Thyroid gland (tissue), 4 donors: ENCODE data around the gene SLC38A10. TPM values are rescaled to one million over a fixed set of nuclear protein-coding genes. Genes with fewer than 3 reads are reported as not detected.
A peak's percentile ranks its signal among the peaks of the same experiment; 100 is the strongest.

ENCODE experiments used
- DNase-seq, 2 donors: peaks; one replicate each; pipeline ENCODE4 v3.0.0-alpha.2; 2019
- H3K27ac ChIP-seq, 3 donors: fragments of 200-600 bp; sonication (generic); 1 replicate in 2 of 3; 2 replicates in 1 of 3; pipeline ENCODE4 v1.5.1; 2016 to 2019; ENCODE audit warnings: mild to moderate bottlenecking in 1 of 3, moderate library complexity in 1 of 3
- H3K27me3 ChIP-seq: fragments of 200-600 bp; sonication (generic); one replicate; pipeline ENCODE4 v1.5.1; 2019
- H3K36me3 ChIP-seq, 2 donors: fragments of 200-600 bp; sonication (generic); one replicate each; pipeline ENCODE4 v1.5.1; 2016 to 2019
- H3K4me1 ChIP-seq, 2 donors: fragments of 200-600 bp; sonication (generic); one replicate each; pipeline ENCODE4 v1.5.1; 2017 to 2019
- H3K4me3 ChIP-seq, 3 donors: fragments of 200-600 bp; sonication (generic); replicated peaks in 1 of 3; 1 replicate in 2 of 3; 2 replicates in 1 of 3; pipeline ENCODE4 v1.5.1; 2016; ENCODE audit warnings: mild to moderate bottlenecking in 1 of 3
- H3K9me3 ChIP-seq: fragments of 200-600 bp; sonication (generic); one replicate; pipeline ENCODE4 v1.5.1; 2017
- POLR2A ChIP-seq, 2 donors: fragments of 450-650 bp; IDR thresholded peaks; one replicate each; pipeline ENCODE4 v1.6.1; 2017; ENCODE audit warnings: antibody characterized with exemption in 2 of 2, mild to moderate bottlenecking in 2 of 2, moderate library complexity in 1 of 2
- WGBS, 2 donors: methylation state at CpG; one replicate each; pipeline ENCODE4 v1.1.5; 2017; 5-methylcytosine and 5-hydroxymethylcytosine counted together
- intact Hi-C: fragments of 100-400 bp; cut with DNase I; formaldehyde crosslinking; loops from one replicate; pipeline ENCODE4 v1.15.1; 2023
- total RNA-seq, 4 donors: library from RNA; depleted of rRNA; stranded (reverse); fragments of >200 nt; gene quantifications; one replicate each; pipeline ENCODE4 v1.2.3, GENCODE V29; 2016
- TF ChIP-seq, protein P1 (sequence below), 6 experiments: fragments of 200-600 bp in 3 of 6; fragments of 450-650 bp in 3 of 6; sonication (generic) in 3 of 6; IDR thresholded peaks; one replicate each; pipeline ENCODE4 v1.5.1; 2016 to 2019; ENCODE audit warnings: antibody characterized with exemption in 6 of 6, mild to moderate bottlenecking in 2 of 6, inconsistent platforms in 1 of 6, moderate library complexity in 1 of 6

SLC38A10 gene
- total RNA-seq, 4 donors from 2014 or later, result 81.8 to 140 (median 121) TPM

DNA sequence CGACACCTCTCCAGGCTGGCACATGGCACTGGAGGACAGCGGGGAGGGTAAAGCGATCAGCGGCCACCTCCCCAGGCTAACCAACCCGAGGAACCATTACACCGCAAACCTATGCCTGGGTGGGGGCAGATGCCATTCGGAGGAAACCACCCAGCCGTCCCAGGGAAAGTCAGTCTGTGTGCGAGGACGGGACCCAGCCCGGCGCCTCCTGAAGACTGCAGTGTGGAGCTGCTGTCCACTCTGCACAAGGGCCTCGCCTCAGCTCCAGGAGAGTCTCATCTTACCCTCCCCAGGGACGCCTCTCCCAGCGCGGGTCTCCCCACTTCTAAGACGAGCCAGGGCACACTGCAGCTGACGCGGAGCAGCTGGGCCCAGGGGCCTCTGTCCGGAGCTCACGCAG lies 8.0 kb downstream of the SLC38A10 start:
- no peak for DNase-seq
- H3K4me3 ChIP-seq, result no peak overlapping the region
- no peaks in the 10 kb centered on the region for H3K27me3 ChIP-seq
- no peaks in the 10 kb centered on the region for H3K9me3 ChIP-seq
- TF ChIP-seq POLR2A (IDR thresholded peaks at IDR 0.05), result no peak
- TF ChIP-seq, protein P1, sequence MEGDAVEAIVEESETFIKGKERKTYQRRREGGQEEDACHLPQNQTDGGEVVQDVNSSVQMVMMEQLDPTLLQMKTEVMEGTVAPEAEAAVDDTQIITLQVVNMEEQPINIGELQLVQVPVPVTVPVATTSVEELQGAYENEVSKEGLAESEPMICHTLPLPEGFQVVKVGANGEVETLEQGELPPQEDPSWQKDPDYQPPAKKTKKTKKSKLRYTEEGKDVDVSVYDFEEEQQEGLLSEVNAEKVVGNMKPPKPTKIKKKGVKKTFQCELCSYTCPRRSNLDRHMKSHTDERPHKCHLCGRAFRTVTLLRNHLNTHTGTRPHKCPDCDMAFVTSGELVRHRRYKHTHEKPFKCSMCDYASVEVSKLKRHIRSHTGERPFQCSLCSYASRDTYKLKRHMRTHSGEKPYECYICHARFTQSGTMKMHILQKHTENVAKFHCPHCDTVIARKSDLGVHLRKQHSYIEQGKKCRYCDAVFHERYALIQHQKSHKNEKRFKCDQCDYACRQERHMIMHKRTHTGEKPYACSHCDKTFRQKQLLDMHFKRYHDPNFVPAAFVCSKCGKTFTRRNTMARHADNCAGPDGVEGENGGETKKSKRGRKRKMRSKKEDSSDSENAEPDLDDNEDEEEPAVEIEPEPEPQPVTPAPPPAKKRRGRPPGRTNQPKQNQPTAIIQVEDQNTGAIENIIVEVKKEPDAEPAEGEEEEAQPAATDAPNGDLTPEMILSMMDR (IDR thresholded peaks at IDR 0.05), result no peak
- peaks cover 7 to 10% of the 10 kb centered on the region in 2 donors for H3K36me3 ChIP-seq
- intact Hi-C loops, result no loop called here
- no peak overlapping the region for H3K27ac ChIP-seq
- peaks cover 10 to 25% of the 10 kb centered on the region in 2 donors for H3K4me1 ChIP-seq
- 95 to 97% methylated on average over 6 to 15 of the region's 21 CpGs for WGBS, 2 donors

DNA sequence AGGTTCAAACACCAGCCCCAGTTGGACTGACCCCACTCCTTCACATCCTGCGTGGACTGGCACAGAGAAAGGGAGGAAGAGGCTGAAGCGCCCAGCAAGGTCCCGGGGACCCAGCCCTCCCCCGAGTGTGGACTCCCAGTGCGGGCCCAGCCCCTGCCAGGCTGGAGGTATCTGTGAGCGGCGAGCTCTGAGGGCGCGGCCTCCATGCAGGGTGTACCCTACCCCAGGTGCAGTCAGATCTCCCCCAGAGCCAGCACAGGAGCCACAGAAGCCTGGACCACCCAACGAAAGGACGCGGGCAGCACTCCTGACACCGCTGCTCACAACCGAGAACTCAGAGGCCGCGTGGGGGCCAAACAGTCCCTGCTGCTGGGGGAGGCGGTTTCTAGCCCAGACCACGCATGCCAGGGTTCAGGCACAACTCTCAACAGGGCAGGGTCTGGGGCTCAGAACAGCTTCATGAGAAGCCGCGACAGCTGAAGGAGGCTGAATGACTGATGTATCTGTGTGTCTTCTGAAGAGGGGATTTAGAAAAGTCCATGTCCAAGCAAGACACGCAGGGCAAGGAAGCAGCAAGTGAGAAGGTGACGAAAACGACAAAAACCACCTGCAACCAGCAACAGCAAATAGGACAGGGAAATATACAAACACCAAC lies 8.5 kb downstream of the SLC38A10 start:
- H3K9me3 ChIP-seq, result no peaks in the 10 kb centered on the region
- H3K27ac ChIP-seq, result peak overlapping the region in 2 of 3 donors; percentile 63 to 73
- no peaks in the 10 kb centered on the region for H3K27me3 ChIP-seq
- peaks cover 12 to 15% of the 10 kb centered on the region in 2 donors for H3K36me3 ChIP-seq
- intact Hi-C loops, result no loop called here
- DNase-seq, result no peak
- no peak overlapping the region for H3K4me3 ChIP-seq
- H3K4me1 ChIP-seq, result peaks cover 8 to 21% of the 10 kb centered on the region in 2 donors
- no peak for TF ChIP-seq POLR2A (IDR thresholded peaks at IDR 0.05)
- TF ChIP-seq, protein P1 (IDR thresholded peaks at IDR 0.05), result no peak
- 91 to 93% methylated on average over 12 to 20 of the region's 23 CpGs for WGBS, 2 donors

DNA sequence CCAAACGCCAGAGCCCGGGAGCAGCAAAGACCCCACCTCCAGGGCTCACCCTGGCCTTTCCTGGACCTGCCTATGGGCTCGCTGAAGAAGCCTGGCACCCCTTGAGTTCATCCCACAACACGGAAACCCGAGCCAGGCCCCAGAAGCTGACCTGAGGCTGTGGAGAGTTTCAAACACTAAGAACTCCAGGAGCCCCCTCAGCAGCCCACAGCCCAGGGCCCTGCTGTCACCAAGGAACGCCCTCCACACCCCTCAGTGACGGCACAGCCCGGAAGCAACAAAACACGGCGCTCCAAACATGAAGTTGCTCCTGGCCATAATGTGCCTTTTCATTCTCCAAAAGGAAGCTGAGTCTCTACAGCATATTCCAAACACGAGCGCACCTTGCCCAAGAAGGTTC lies 9.2 kb downstream of the SLC38A10 start:
- H3K27ac ChIP-seq, result peak overlapping the region; percentile 63 to 73 (median 69)
- intact Hi-C loops, result no loop called here
- peak overlapping the region in 1 of 3 donors; percentile 8 for H3K4me3 ChIP-seq
- H3K4me1 ChIP-seq, result peaks cover 6 to 21% of the 10 kb centered on the region in 2 donors
- no peak for DNase-seq
- no peaks in the 10 kb centered on the region for H3K9me3 ChIP-seq
- no peak for TF ChIP-seq POLR2A (IDR thresholded peaks at IDR 0.05)
- TF ChIP-seq, protein P1 (IDR thresholded peaks at IDR 0.05), result no peak
- WGBS, 2 donors, result 65 to 69% methylated on average over 10 to 12 of the region's 12 CpGs
- no peaks in the 10 kb centered on the region for H3K27me3 ChIP-seq
- peaks cover 12 to 15% of the 10 kb centered on the region in 2 donors for H3K36me3 ChIP-seq

DNA sequence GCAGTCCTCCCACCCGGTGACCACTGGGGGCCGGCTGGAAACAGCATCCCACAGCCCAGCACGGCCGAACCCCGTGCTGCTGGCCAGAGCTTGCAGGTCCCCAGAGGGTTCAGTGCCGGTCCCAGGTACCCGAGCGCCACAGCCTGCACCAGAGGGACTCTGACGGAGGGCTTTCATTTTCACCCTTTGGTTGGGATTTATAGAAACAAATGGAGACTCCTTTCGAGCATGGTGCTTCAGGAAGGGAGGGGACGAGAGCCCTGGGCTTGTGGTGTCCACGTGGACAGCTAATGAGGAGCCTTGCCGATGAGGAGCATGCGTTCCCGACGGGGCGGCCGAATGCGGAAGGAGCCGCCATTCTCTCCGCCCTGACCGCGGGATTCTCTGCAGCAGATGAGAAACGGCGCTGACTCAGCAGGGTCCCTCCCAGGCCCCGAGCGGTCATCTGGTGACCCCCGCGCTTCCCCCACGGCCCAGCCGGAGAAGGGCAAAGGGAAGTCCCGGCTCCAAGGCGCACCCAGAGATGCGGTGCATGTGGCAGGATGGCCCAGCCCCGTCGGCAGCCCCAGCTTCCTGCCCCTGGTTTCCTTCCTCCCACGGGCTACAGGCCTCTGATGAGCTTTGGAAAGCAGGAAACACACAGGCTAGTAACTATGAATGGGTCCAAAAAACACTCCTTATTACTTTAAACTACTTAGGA lies 9.8 kb downstream of the SLC38A10 start:
- Histone ChIP-seq H3K36me3 (peaks cover 12 to 15% of the 10 kb centered on the region in 2 donors), H3K27ac (peak overlapping the region; percentile 63 to 73 (median 69)), H3K9me3 (no peaks in the 10 kb centered on the region), H3K4me1 (peaks cover 6 to 21% of the 10 kb centered on the region in 2 donors), H3K4me3 (peak overlapping the region in 1 of 3 donors; percentile 8), H3K27me3 (no peaks in the 10 kb centered on the region)
- intact Hi-C loops, result no loop called here
- DNase-seq, result peak; percentile 39 to 44
- TF ChIP-seq, protein P1 (IDR thresholded peaks at IDR 0.05), result no peak
- TF ChIP-seq POLR2A (IDR thresholded peaks at IDR 0.05), result no peak
- 55 to 70% methylated on average over 13 to 36 of the region's 37 CpGs for WGBS, 2 donors

DNA sequence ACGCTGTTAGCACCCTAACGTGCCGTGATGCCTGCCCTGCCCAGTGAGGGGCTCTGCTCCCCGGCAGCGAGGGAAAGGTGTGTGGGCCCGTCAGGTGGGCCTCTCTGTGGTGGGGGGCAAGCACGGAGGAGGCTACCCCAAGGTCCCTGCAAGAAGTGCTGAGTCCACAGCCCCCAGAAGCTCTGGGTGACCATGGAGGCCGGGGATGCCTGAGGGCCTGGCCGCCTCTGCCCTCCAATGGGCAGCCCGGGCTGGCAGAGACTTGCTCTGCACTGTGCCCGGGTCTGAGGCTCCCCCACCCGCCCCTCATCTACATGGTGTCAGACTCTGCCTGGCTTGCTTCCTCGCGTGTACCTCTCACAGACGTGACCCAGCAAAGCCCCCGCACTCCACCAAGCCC lies 12.2 kb downstream of the SLC38A10 start:
- intact Hi-C loops, result no loop called here
- TF ChIP-seq, protein P1 (IDR thresholded peaks at IDR 0.05), result no peak
- no peak for TF ChIP-seq POLR2A (IDR thresholded peaks at IDR 0.05)
- H3K27ac ChIP-seq, result no peak overlapping the region
- DNase-seq, result no peak
- H3K27me3 ChIP-seq, result no peaks in the 10 kb centered on the region
- no peaks in the 10 kb centered on the region for H3K9me3 ChIP-seq
- peaks cover 17 to 26% of the 10 kb centered on the region in 2 donors for H3K36me3 ChIP-seq
- peaks cover 8 to 29% of the 10 kb centered on the region in 2 donors for H3K4me1 ChIP-seq
- WGBS, 2 donors, result 95 to 96% methylated on average over 16 of the region's 16 CpGs
- H3K4me3 ChIP-seq, result no peak overlapping the region
